Immature natural killer cell (primary cell): ENCODE results near the gene CPT1A. TPM values are rescaled to one million over a fixed set of nuclear protein-coding genes. Genes with fewer than 3 reads are reported as not detected.

ENCODE experiments used
- DNase-seq, 3 donors: peaks; one replicate each; pipeline ENCODE4 v3.0.0; 2022; ENCODE audit warnings: mixed read lengths in 1 of 3
- H3K27ac Mint-ChIP-seq, 6 donors: one replicate each; pipeline ENCODE4 v1.8.0; 2020; ENCODE audit warnings: mixed read lengths in 6 of 6, mild to moderate bottlenecking in 5 of 6, inconsistent platforms in 4 of 6, moderate library complexity in 3 of 6
- H3K27me3 Mint-ChIP-seq, 3 donors: one replicate each; pipeline ENCODE4 v1.8.0; 2020 to 2021; ENCODE audit warnings: low read depth in 3 of 3, mild to moderate bottlenecking in 3 of 3, mixed read lengths in 3 of 3, moderate library complexity in 3 of 3, inconsistent platforms in 1 of 3
- H3K36me3 Mint-ChIP-seq, 3 donors: one replicate each; pipeline ENCODE4 v1.8.0; 2020; ENCODE audit warnings: mixed read lengths in 3 of 3, inconsistent platforms in 2 of 3, mild to moderate bottlenecking in 2 of 3
- H3K4me1 Mint-ChIP-seq, 2 donors: one replicate each; pipeline ENCODE4 v1.8.0; 2020; ENCODE audit warnings: inconsistent platforms in 2 of 2, mild to moderate bottlenecking in 2 of 2, mixed read lengths in 2 of 2, moderate library complexity in 1 of 2
- H3K4me3 Mint-ChIP-seq, 5 donors: one replicate each; pipeline ENCODE4 v1.8.0; 2020; ENCODE audit warnings: mild to moderate bottlenecking in 5 of 5, mixed read lengths in 5 of 5, inconsistent platforms in 3 of 5, moderate library complexity in 3 of 5
- H3K9me3 Mint-ChIP-seq, 6 donors: one replicate each; pipeline ENCODE4 v1.8.0; 2020; ENCODE audit warnings: mild to moderate bottlenecking in 6 of 6, mixed read lengths in 6 of 6, inconsistent platforms in 4 of 6, moderate library complexity in 3 of 6
- polyA plus RNA-seq, 3 donors: library from polyadenylated mRNA; unstranded; fragments of 300-500 nt; fragmentation: Illumina TruSeq; gene quantifications; one replicate each; pipeline ENCODE4 v1.2.3, GENCODE V29; 2021

Gene CPT1A
- polyA plus RNA-seq, 3 donors from 2014 or later, result 6.4 to 20.3 (median 8.0) TPM

GRCh38 chr11:68764746-68765145, 77.0 kb downstream of the CPT1A start:
- no peak for DNase-seq
- Mint-ChIP-seq H3K9me3 (no peaks in the 10 kb centered on the region), H3K36me3 (peaks cover 7 to 34% (median 17%) of the 10 kb centered on the region in 3 donors), H3K27ac (peak overlapping the region in 1 of 6 donors; percentile 24), H3K4me1 (no peaks in the 10 kb centered on the region), H3K4me3 (no peak overlapping the region), H3K27me3 (peaks cover 0 to 1% (median 0%) of the 10 kb centered on the region in 3 donors)

GRCh38 chr11:68763926-68764657, 77.6 kb downstream of the CPT1A start:
- peaks cover 0 to 1% (median 0%) of the 10 kb centered on the region in 3 donors for H3K27me3 Mint-ChIP-seq
- no peak for DNase-seq
- H3K36me3 Mint-ChIP-seq, result peaks cover 7 to 30% (median 22%) of the 10 kb centered on the region in 3 donors
- peak overlapping the region in 2 of 6 donors; percentile 40 to 50 for H3K27ac Mint-ChIP-seq
- no peaks in the 10 kb centered on the region for H3K9me3 Mint-ChIP-seq
- H3K4me1 Mint-ChIP-seq, result no peaks in the 10 kb centered on the region
- no peak overlapping the region for H3K4me3 Mint-ChIP-seq

- Mint-ChIP-seq H3K9me3 (no peaks in the 10 kb centered on the region), H3K36me3 (peaks cover 7 to 26% (median 18%) of the 10 kb centered on the region in 3 donors), H3K4me3 (no peak overlapping the region), H3K27me3 (peaks cover 0 to under 1% (median 0%) of the 10 kb centered on the region in 3 donors), H3K27ac (peak overlapping the region in 1 of 6 donors; percentile 30), H3K4me1 (no peaks in the 10 kb centered on the region)
- no peak for DNase-seq
These were observed 78.5 kb downstream of the CPT1A start for GRCh38 chr11:68763181-68763721.

GRCh38 chr11:68762481-68762880, 79.2 kb downstream of the CPT1A start:
- Mint-ChIP-seq H3K4me1 (no peaks in the 10 kb centered on the region), H3K27ac (no peak overlapping the region), H3K4me3 (no peak overlapping the region), H3K9me3 (no peaks in the 10 kb centered on the region), H3K27me3 (no peaks in the 10 kb centered on the region), H3K36me3 (peaks cover 7 to 30% (median 18%) of the 10 kb centered on the region in 3 donors)
- no peak for DNase-seq

GRCh38 chr11:68761801-68762200, 79.9 kb downstream of the CPT1A start:
- Mint-ChIP-seq H3K36me3 (peaks cover 12 to 37% (median 25%) of the 10 kb centered on the region in 3 donors), H3K9me3 (no peaks in the 10 kb centered on the region), H3K27ac (no peak overlapping the region), H3K27me3 (no peaks in the 10 kb centered on the region), H3K4me1 (no peaks in the 10 kb centered on the region), H3K4me3 (no peak overlapping the region)
- DNase-seq, result no peak

- no peak for DNase-seq
- Mint-ChIP-seq H3K27ac (no peak overlapping the region), H3K9me3 (no peaks in the 10 kb centered on the region), H3K4me3 (no peak overlapping the region), H3K4me1 (no peaks in the 10 kb centered on the region), H3K27me3 (no peaks in the 10 kb centered on the region), H3K36me3 (peaks cover 14 to 40% (median 25%) of the 10 kb centered on the region in 3 donors)
These were observed 81.7 kb downstream of the CPT1A start for GRCh38 chr11:68759991-68760390.

GRCh38 chr11:68757711-68758110, 84.0 kb downstream of the CPT1A start:
- Mint-ChIP-seq H3K4me1 (peaks cover 5 to 12% of the 10 kb centered on the region in 2 donors), H3K36me3 (peaks cover 21 to 46% (median 25%) of the 10 kb centered on the region in 3 donors), H3K27me3 (no peaks in the 10 kb centered on the region), H3K9me3 (no peaks in the 10 kb centered on the region), H3K27ac (no peak overlapping the region), H3K4me3 (no peak overlapping the region)
- DNase-seq, result no peak

GRCh38 chr11:68756171-68756766, 85.4 kb downstream of the CPT1A start:
- peaks cover 12 to 14% of the 10 kb centered on the region in 2 donors for H3K4me1 Mint-ChIP-seq
- H3K27ac Mint-ChIP-seq, result no peak overlapping the region
- H3K27me3 Mint-ChIP-seq, result no peaks in the 10 kb centered on the region
- H3K4me3 Mint-ChIP-seq, result no peak overlapping the region
- no peak for DNase-seq
- peaks cover 16 to 34% (median 19%) of the 10 kb centered on the region in 3 donors for H3K36me3 Mint-ChIP-seq
- H3K9me3 Mint-ChIP-seq, result no peaks in the 10 kb centered on the region

- H3K36me3 Mint-ChIP-seq, result peaks cover 11 to 31% (median 14%) of the 10 kb centered on the region in 3 donors
- H3K27me3 Mint-ChIP-seq, result peaks cover 0 to 4% (median 2%) of the 10 kb centered on the region in 3 donors
- H3K27ac Mint-ChIP-seq, result no peak overlapping the region
- H3K4me1 Mint-ChIP-seq, result peaks cover 20 to 21% of the 10 kb centered on the region in 2 donors
- H3K4me3 Mint-ChIP-seq, result peak overlapping the region in 4 of 5 donors; percentile 3 to 44 (median 31)
- DNase-seq, result no peak
- no peaks in the 10 kb centered on the region for H3K9me3 Mint-ChIP-seq
These were observed 88.4 kb downstream of the CPT1A start for GRCh38 chr11:68753300-68753699.

- Mint-ChIP-seq H3K27ac (peak within 1 kb of the TSS in 3 of 6 donors; percentile 38 to 64 (median 45)), H3K27me3 (peaks cover 0 to 4% (median 2%) of the 10 kb centered on the region in 3 donors), H3K36me3 (peaks cover 0 to 12% (median 9%) of the 10 kb centered on the region in 3 donors), H3K4me1 (peaks cover 20 to 21% of the 10 kb centered on the region in 2 donors), H3K4me3 (peak within 1 kb of the TSS; percentile 73 to 82 (median 77)), H3K9me3 (no peaks in the 10 kb centered on the region)
- DNase-seq, result peak; percentile 78 to 85 (median 80)
These were observed 90.3 kb downstream of the CPT1A start, which contains the start of gene TESMIN for GRCh38 chr11:68751331-68751856. Gene TESMIN (minus strand): TSS chr11:68751520. CDS start chr11:68750660, 860 bp downstream.

- peaks cover 20 to 21% of the 10 kb centered on the region in 2 donors for H3K4me1 Mint-ChIP-seq
- DNase-seq, result no peak
- H3K27ac Mint-ChIP-seq, result no peak overlapping the region
- no peaks in the 10 kb centered on the region for H3K9me3 Mint-ChIP-seq
- H3K27me3 Mint-ChIP-seq, result peaks cover 0 to 4% (median 2%) of the 10 kb centered on the region in 3 donors
- H3K36me3 Mint-ChIP-seq, result peaks cover 0 to 10% (median 9%) of the 10 kb centered on the region in 3 donors
- H3K4me3 Mint-ChIP-seq, result no peak overlapping the region
These were observed 90.8 kb downstream of the CPT1A start for GRCh38 chr11:68751004-68751325.

GRCh38 chr11:68750195-68751003, 91.3 kb downstream of the CPT1A start:
- no peaks in the 10 kb centered on the region for H3K9me3 Mint-ChIP-seq
- H3K27me3 Mint-ChIP-seq, result peaks cover 0 to 4% (median 2%) of the 10 kb centered on the region in 3 donors
- H3K4me3 Mint-ChIP-seq, result peak overlapping the region; percentile 32 to 59 (median 49)
- DNase-seq, result peak; percentile 6 to 19 (median 17)
- peaks cover 20 to 21% of the 10 kb centered on the region in 2 donors for H3K4me1 Mint-ChIP-seq
- peaks cover 0 to 10% (median 9%) of the 10 kb centered on the region in 3 donors for H3K36me3 Mint-ChIP-seq
- no peak overlapping the region for H3K27ac Mint-ChIP-seq
